ENCODE results near the gene SNRK.

DNA sequence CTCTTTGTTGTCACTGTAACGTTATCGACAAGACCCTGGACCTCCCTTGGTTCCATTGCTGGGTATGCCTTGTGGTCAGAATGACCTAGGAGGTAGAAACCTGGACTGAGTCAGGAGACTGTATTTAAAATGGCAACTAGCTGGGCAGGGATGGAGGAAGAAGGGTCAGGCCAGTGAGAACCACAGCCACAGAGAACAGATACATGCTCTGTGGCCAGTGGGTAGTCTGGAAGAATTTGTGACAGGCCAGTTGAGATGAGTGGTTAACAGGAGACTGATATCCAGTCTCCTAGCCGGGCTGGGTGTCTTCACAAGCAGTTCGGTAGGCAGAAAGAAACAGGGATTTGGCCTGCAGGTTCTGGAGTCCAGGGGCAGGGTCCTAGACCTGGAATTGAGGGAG, 58.9 kb downstream of the SNRK start:
- no peak for TF ChIP-seq CTCF (IDR thresholded peaks at IDR 0.05)
- TF ChIP-seq POLR2A (IDR thresholded peaks at IDR 0.05), result no peak

Measured in testis (tissue), 2 donors.